Activated naive CD8-positive, alpha-beta T cell treated with anti-CD3 and anti-CD28 coated beads, Interleukin-2, amount 50 U/mL, for 24 hours (primary cell): ENCODE data around the gene SERPIND1.

Experiments
- ATAC-seq: fragments of 150-1000 bp; cut with Tn5 transposase; one replicate; pipeline ENCODE4 v1.10.0; 2021
- DNase-seq: peaks from one replicate; pipeline ENCODE4 v3.0.0; 2021
- H3K27ac Mint-ChIP-seq: one replicate; pipeline ENCODE4 v1.8.0; 2021; ENCODE audit warnings: mild to moderate bottlenecking, mixed read lengths
- H3K27me3 Mint-ChIP-seq: one replicate; pipeline ENCODE4 v1.8.0; 2021; ENCODE audit warnings: mixed read lengths
- H3K36me3 Mint-ChIP-seq: one replicate; pipeline ENCODE4 v1.8.0; 2021; ENCODE audit warnings: low read depth, mixed read lengths
- H3K4me1 Mint-ChIP-seq: one replicate; pipeline ENCODE4 v1.8.0; 2021; ENCODE audit warnings: mixed read lengths
- H3K4me3 Mint-ChIP-seq: one replicate; pipeline ENCODE4 v1.8.0; 2021; ENCODE audit warnings: mild to moderate bottlenecking, moderate library complexity, mixed read lengths
- H3K9me3 Mint-ChIP-seq: one replicate; pipeline ENCODE4 v1.8.0; 2021; ENCODE audit warnings: mixed read lengths

Gene SERPIND1

DNA sequence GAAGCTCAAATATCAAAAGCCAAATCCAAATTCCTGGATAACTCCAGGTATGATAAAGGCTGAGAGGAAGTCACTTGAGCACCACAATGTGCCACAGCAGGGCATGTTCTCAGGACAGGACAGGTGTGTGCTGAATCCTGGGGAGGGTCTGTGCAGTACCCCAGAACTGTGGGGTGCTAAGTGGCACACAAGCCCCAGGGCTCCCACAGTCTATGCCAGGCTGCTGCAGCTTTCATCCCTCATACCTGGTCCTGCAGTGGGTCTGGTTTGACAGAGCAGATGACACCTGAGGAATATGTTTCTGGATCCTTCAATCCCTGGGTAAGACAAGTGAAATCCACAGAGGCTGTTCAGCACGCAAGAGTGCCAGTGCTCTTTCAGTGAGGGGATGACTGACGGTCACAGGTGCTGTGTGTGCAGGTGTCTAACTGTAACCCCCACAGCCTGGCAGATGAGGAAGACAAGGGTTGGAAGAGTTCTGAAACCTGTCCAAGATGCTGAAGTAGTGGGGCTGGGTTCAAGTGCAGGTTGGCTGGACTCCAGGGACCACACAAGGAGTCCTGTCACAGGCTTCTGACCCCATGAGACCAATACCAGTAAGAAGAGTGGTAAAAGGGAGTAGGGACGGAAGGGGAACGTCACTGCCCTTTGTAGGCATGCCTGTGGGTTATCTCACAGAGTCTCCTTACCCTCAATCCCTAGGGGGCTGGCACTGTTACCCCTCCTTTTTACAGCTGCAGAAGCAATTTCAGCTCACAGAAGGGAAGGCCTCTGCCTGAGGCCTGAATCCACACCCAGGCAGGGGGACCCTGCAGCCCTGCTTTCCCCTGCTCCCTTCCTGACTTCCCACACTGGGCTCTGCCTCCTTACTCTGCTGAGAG is 14.1 kb downstream of the SERPIND1 start:
- Mint-ChIP-seq H3K36me3 (peaks cover 14% of the 10 kb centered on the region), H3K4me1 (peaks cover 2% of the 10 kb centered on the region), H3K27ac (no peak overlapping the region), H3K27me3 (no peaks in the 10 kb centered on the region), H3K4me3 (no peak overlapping the region), H3K9me3 (no peaks in the 10 kb centered on the region)
- no peak for ATAC-seq
- DNase-seq: no peak

- H3K27me3 Mint-ChIP-seq: no peaks in the 10 kb centered on the region
- no peaks in the 10 kb centered on the region for H3K4me1 Mint-ChIP-seq
- no peak overlapping the region for H3K4me3 Mint-ChIP-seq
- H3K9me3 Mint-ChIP-seq: no peaks in the 10 kb centered on the region
- DNase-seq: no peak
- H3K27ac Mint-ChIP-seq: no peak overlapping the region
- peaks cover 16% of the 10 kb centered on the region for H3K36me3 Mint-ChIP-seq
- no peak for ATAC-seq
Observed at GRCh38 chr22:20788627-20789344, 14.9 kb downstream of the SERPIND1 start.

DNA sequence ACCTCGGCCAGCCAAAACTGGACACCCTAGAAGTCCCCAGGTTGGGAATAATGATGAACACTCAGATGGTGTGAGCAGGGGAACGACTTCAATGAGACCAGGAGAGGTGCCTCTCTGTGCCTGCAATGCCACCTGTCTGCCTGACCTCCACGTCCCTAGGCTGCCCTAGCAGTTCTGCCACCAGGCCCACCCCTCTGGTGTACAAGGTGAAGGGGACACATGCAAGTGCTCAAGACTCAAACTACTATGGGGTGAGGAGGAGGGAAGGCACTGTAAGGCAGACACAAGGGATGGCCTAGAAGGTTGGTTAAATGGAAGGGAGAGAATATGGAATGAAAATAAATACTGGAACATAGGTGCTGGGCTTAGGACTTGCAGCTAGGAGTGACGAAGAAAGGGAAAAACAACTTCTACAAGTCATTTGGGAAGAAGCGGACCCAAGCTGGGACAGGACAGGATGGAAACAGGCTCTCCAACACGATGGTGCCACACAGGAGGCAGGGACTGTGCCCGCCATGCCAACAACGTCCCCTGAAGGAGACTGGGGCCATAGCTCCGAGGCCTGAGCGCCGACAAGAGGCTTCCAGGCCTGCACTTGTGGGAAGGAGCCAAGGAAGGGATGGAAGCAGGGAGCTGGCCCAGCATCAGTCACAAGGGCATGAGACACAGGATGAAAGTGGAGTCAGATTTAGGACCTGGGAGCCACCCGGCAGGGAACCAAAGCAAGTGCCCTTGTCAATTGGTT is 18.5 kb downstream of the SERPIND1 start:
- no peaks in the 10 kb centered on the region for H3K27me3 Mint-ChIP-seq
- H3K36me3 Mint-ChIP-seq: peaks cover 21% of the 10 kb centered on the region
- H3K27ac Mint-ChIP-seq: no peak overlapping the region
- H3K4me1 Mint-ChIP-seq: no peaks in the 10 kb centered on the region
- DNase-seq: no peak
- H3K9me3 Mint-ChIP-seq: no peaks in the 10 kb centered on the region
- ATAC-seq: no peak
- H3K4me3 Mint-ChIP-seq: no peak overlapping the region

- no peaks in the 10 kb centered on the region for H3K4me1 Mint-ChIP-seq
- H3K4me3 Mint-ChIP-seq: no peak overlapping the region
- DNase-seq: no peak
- H3K9me3 Mint-ChIP-seq: no peaks in the 10 kb centered on the region
- no peak for ATAC-seq
- H3K27me3 Mint-ChIP-seq: no peaks in the 10 kb centered on the region
- peaks cover 18% of the 10 kb centered on the region for H3K36me3 Mint-ChIP-seq
- no peak overlapping the region for H3K27ac Mint-ChIP-seq
Observed at GRCh38 chr22:20792966-20793728, 19.2 kb downstream of the SERPIND1 start.

GRCh38 chr22:20793748-20794649 is 20.1 kb downstream of the SERPIND1 start:
- H3K4me1 Mint-ChIP-seq: no peaks in the 10 kb centered on the region
- H3K27me3 Mint-ChIP-seq: no peaks in the 10 kb centered on the region
- DNase-seq: no peak
- peaks cover 13% of the 10 kb centered on the region for H3K36me3 Mint-ChIP-seq
- ATAC-seq: no peak
- H3K9me3 Mint-ChIP-seq: no peaks in the 10 kb centered on the region
- no peak overlapping the region for H3K4me3 Mint-ChIP-seq
- H3K27ac Mint-ChIP-seq: no peak overlapping the region

GRCh38 chr22:20794650-20795413 is 20.9 kb downstream of the SERPIND1 start:
- DNase-seq: no peak
- Mint-ChIP-seq H3K36me3 (peaks cover 15% of the 10 kb centered on the region), H3K4me3 (no peak overlapping the region), H3K9me3 (no peaks in the 10 kb centered on the region), H3K27me3 (no peaks in the 10 kb centered on the region), H3K4me1 (no peaks in the 10 kb centered on the region), H3K27ac (no peak overlapping the region)
- no peak for ATAC-seq

DNA sequence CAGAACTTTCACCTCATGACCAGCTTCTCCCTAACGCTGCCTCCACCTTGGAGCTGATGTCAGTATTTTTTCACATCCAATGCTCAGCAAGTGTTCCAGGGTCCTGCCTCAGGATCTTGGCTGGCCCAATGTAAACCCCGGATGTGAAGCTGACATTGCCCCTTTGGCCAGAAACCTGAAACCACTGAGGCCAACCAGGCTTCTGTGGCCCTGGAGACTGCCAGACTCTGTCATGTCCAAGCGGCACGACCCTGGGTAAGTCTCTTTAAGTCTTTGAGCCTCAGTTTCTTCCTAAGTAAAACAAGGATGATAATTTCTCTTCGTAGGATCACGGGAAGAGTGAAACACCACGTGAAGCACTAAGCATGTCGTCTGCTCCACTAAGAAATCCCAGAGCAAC is 22.8 kb downstream of the SERPIND1 start:
- ATAC-seq: no peak
- no peak for DNase-seq
- H3K27ac Mint-ChIP-seq: no peak overlapping the region
- peaks cover 14% of the 10 kb centered on the region for H3K36me3 Mint-ChIP-seq
- no peaks in the 10 kb centered on the region for H3K9me3 Mint-ChIP-seq
- no peaks in the 10 kb centered on the region for H3K27me3 Mint-ChIP-seq
- H3K4me1 Mint-ChIP-seq: no peaks in the 10 kb centered on the region
- no peak overlapping the region for H3K4me3 Mint-ChIP-seq

GRCh38 chr22:20798218-20798617 is 24.3 kb downstream of the SERPIND1 start:
- DNase-seq (no peak), ATAC-seq (no peak)
- H3K4me1 Mint-ChIP-seq: no peaks in the 10 kb centered on the region
- no peaks in the 10 kb centered on the region for H3K27me3 Mint-ChIP-seq
- H3K9me3 Mint-ChIP-seq: no peaks in the 10 kb centered on the region
- no peak overlapping the region for H3K4me3 Mint-ChIP-seq
- H3K36me3 Mint-ChIP-seq: peaks cover 21% of the 10 kb centered on the region
- no peak overlapping the region for H3K27ac Mint-ChIP-seq

GRCh38 chr22:20798974-20799373 is 25.1 kb downstream of the SERPIND1 start:
- Mint-ChIP-seq H3K9me3 (no peaks in the 10 kb centered on the region), H3K36me3 (peaks cover 18% of the 10 kb centered on the region), H3K4me3 (no peak overlapping the region), H3K27me3 (no peaks in the 10 kb centered on the region), H3K4me1 (no peaks in the 10 kb centered on the region), H3K27ac (no peak overlapping the region)
- ATAC-seq (no peak), DNase-seq (no peak)

GRCh38 chr22:20799449-20799848 is 25.5 kb downstream of the SERPIND1 start:
- Mint-ChIP-seq H3K36me3 (peaks cover 23% of the 10 kb centered on the region), H3K27ac (no peak overlapping the region), H3K9me3 (no peaks in the 10 kb centered on the region), H3K4me1 (no peaks in the 10 kb centered on the region), H3K27me3 (no peaks in the 10 kb centered on the region), H3K4me3 (no peak overlapping the region)
- ATAC-seq (no peak), DNase-seq (no peak)

DNA sequence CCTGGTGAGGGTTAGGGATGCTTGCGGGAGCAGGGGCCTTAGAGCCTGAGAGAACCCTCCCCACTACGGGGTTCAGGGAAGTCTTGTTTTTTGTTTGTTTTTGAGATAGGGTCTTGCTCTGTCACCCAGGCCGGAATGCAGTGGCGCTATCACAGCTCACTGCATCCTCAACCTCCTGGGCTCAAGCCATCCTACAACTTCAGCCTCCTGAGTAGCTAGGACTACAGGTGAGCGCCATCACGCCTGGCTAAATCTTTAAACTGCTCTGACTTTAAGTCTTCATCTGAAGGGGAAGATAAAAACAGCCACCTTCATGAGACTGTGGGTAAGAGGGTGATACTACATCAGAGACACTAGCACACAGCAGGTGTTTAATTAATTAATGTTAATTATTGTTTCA is 28.5 kb downstream of the SERPIND1 start:
- H3K36me3 Mint-ChIP-seq: peaks cover 32% of the 10 kb centered on the region
- DNase-seq (no peak), ATAC-seq (no peak)
- no peaks in the 10 kb centered on the region for H3K9me3 Mint-ChIP-seq
- no peaks in the 10 kb centered on the region for H3K27me3 Mint-ChIP-seq
- H3K27ac Mint-ChIP-seq: no peak overlapping the region
- no peak overlapping the region for H3K4me3 Mint-ChIP-seq
- peaks cover 5% of the 10 kb centered on the region for H3K4me1 Mint-ChIP-seq

DNA sequence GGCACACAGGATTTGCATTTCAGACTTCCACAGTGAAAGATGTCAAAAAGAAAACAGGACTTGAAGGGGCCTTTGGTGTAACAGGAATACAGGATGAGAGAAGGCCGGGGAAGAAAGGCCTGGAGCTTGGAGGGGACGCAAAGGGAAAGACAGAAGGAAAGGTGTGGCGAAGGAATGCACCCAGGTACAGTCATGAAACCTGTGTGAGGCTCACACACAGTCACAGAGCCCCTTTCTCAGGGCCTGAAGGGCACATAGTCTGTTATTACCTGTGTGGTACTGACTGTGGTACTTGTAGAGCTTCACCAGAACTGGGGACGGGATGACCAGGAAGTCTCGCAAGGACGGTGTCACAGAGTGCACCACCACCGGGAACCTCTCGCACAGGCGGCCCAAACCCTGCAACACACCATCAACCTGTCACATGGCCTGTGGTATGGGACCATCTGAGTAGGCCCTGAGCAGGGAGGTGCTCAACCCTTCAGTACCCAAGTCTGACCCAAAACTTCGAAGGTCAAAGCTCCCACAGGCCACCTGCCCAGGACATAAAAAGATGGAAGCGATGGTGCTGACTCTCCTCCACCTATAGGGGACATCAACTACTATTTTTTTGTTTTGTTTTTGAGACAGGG is 29.1 kb downstream of the SERPIND1 start:
- Mint-ChIP-seq H3K9me3 (no peaks in the 10 kb centered on the region), H3K36me3 (peaks cover 37% of the 10 kb centered on the region), H3K4me3 (no peak overlapping the region), H3K27ac (no peak overlapping the region), H3K27me3 (no peaks in the 10 kb centered on the region), H3K4me1 (peaks cover 5% of the 10 kb centered on the region)
- DNase-seq (no peak), ATAC-seq (no peak)
